ENCODE results near the gene PPFIA4.
"Not testable (repeated sequence)": the region's sequence is repeated elsewhere in the genome, so short reads cannot be mapped to it uniquely, and the experiment has no call there.

GRCh38 chr1:203022855-203023254, 3.4 kb upstream of the PPFIA4 start:
- not testable (repeated sequence) for TF ChIP-seq ZNF274 (IDR thresholded peaks at IDR 0.05; ENCODE audit: low read depth, low read length); YY1 (IDR thresholded peaks at IDR 0.05; ENCODE audit: insufficient read depth, insufficient read length)
